Stimulated activated CD4-positive, alpha-beta T cell treated with anti-CD3 and anti-CD28 coated beads, Interleukin-1b, Interleukin-23, amount 100 ng/mL, for 4 hours (primary cell): Measurements from ENCODE around the gene THAP9.
A peak's percentile ranks its signal among the peaks of the same experiment; 100 is the strongest.
"Not testable (repeated sequence)": the region's sequence is repeated elsewhere in the genome, so short reads cannot be mapped to it uniquely, and the experiment has no call there.

ENCODE experiments used
- DNase-seq, 2 donors: peaks; one replicate each; pipeline ENCODE4 v3.0.0-alpha.2; 2020; ENCODE audit warnings: low read depth in 2 of 2

THAP9 gene

GRCh38 chr4:82892467-82892802, 8.1 kb upstream of the THAP9 start:
- no peak for DNase-seq

GRCh38 chr4:82893942-82894341, 6.6 kb upstream of the THAP9 start:
- DNase-seq = no peak

- no peak for DNase-seq
These were observed 3.8 kb upstream of the THAP9 start for GRCh38 chr4:82896755-82897154.

- no peak for DNase-seq
These were observed 2.0 kb upstream of the THAP9 start for GRCh38 chr4:82898322-82899243.

- DNase-seq = no peak
These were observed 1.0 kb upstream of the THAP9 start for GRCh38 chr4:82899374-82900065.

GRCh38 chr4:82900066-82900410, 497 bp upstream of the THAP9 start:
- DNase-seq = no peak

GRCh38 chr4:82901183-82901718, 716 bp downstream of the THAP9 start:
- DNase-seq = no peak

- DNase-seq = no peak
These were observed 3.2 kb downstream of the THAP9 start for GRCh38 chr4:82903737-82904136.

- DNase-seq = peak in 1 of 2 donors; percentile 17
These were observed 4.7 kb downstream of the THAP9 start for GRCh38 chr4:82905205-82905604.

- DNase-seq = no peak
These were observed 5.9 kb downstream of the THAP9 start for GRCh38 chr4:82906469-82906868.

- no peak for DNase-seq
These were observed 8.8 kb downstream of the THAP9 start for GRCh38 chr4:82909326-82909725.

GRCh38 chr4:82913305-82913704, 12.8 kb downstream of the THAP9 start:
- no peak for DNase-seq

GRCh38 chr4:82913968-82914367, 13.4 kb downstream of the THAP9 start:
- not testable (repeated sequence) for DNase-seq

- DNase-seq = no peak
These were observed 17.6 kb downstream of the THAP9 start for GRCh38 chr4:82918091-82918490.

GRCh38 chr4:82919386-82919785, 18.9 kb downstream of the THAP9 start:
- no peak for DNase-seq

- no peak for DNase-seq
These were observed 21.3 kb downstream of the THAP9 start for GRCh38 chr4:82921795-82922194.

GRCh38 chr4:82930848-82931755, 30.6 kb downstream of the THAP9 start:
- DNase-seq = no peak

- no peak for DNase-seq
These were observed 33.9 kb downstream of the THAP9 start for GRCh38 chr4:82934441-82934840.

GRCh38 chr4:82939414-82939813, 38.9 kb downstream of the THAP9 start:
- DNase-seq = no peak

- DNase-seq = no peak
These were observed 47.0 kb downstream of the THAP9 start for GRCh38 chr4:82947498-82947897.

- no peak for DNase-seq
These were observed 48.2 kb downstream of the THAP9 start for GRCh38 chr4:82948647-82949204.

GRCh38 chr4:82951196-82951595, 50.7 kb downstream of the THAP9 start:
- no peak for DNase-seq
